Mesothelial cell of epicardium (in vitro differentiated cells): ENCODE results near the gene APOL2. TPM values are rescaled to one million over a fixed set of nuclear protein-coding genes. Genes with fewer than 3 reads are reported as not detected.
"Not testable (repeated sequence)": the region's sequence is repeated elsewhere in the genome, so short reads cannot be mapped to it uniquely, and the experiment has no call there.

Experiments used
- DNase-seq, 2 experiments: peaks; one replicate each; pipeline ENCODE4 v3.0.0; 2021; ENCODE audit warnings: low spot score in 2 of 2; ENCODE audit not compliant: unreplicated experiment in 2 of 2
- H3K27ac Mint-ChIP-seq: 2 replicates; pipeline ENCODE4 v1.8.0; 2021; ENCODE audit warnings: mixed read lengths
- H3K27me3 Mint-ChIP-seq: 2 replicates; pipeline ENCODE4 v1.8.0; 2021; ENCODE audit warnings: low read depth, mixed read lengths
- H3K36me3 Mint-ChIP-seq: 2 replicates; pipeline ENCODE4 v1.8.0; 2021; ENCODE audit warnings: mixed read lengths
- H3K4me1 Mint-ChIP-seq: 2 replicates; pipeline ENCODE4 v1.8.0; 2021; ENCODE audit warnings: mixed read lengths
- H3K4me3 Mint-ChIP-seq: 2 replicates; pipeline ENCODE4 v1.8.0; 2021; ENCODE audit warnings: mild to moderate bottlenecking, moderate library complexity, mixed read lengths
- H3K9me3 Mint-ChIP-seq: 2 replicates; pipeline ENCODE4 v1.8.0; 2021; ENCODE audit warnings: mixed read lengths
- CTCF ChIP-seq: fragments of 200-600 bp; sonication (generic); IDR thresholded peaks from one replicate; pipeline ENCODE4 v1.5.0; 2021; ENCODE audit warnings: antibody characterized with exemption; ENCODE audit not compliant: unreplicated experiment
- total RNA-seq: library from RNA; stranded (reverse); gene quantifications from 3 replicates; pipeline ENCODE4 v1.2.1, GENCODE V29; 2021

APOL2 gene
- total RNA-seq, 1 donor from 2014 or later, result 55.5 TPM

GRCh38 chr22:36212901-36213300 lies 26.4 kb downstream of the APOL2 start:
- Mint-ChIP-seq H3K27ac (no peak overlapping the region), H3K4me1 (peaks cover 38% of the 10 kb centered on the region), H3K36me3 (peaks cover 8% of the 10 kb centered on the region), H3K4me3 (no peak overlapping the region), H3K27me3 (no peaks in the 10 kb centered on the region), H3K9me3 (peaks cover 21% of the 10 kb centered on the region)
- no peak for TF ChIP-seq CTCF
- no peak for DNase-seq

GRCh38 chr22:36211237-36211861 lies 28.0 kb downstream of the APOL2 start:
- Mint-ChIP-seq H3K4me3 (no peak overlapping the region), H3K27me3 (no peaks in the 10 kb centered on the region), H3K27ac (no peak overlapping the region)

GRCh38 chr22:36210224-36210623 lies 29.1 kb downstream of the APOL2 start:
- Mint-ChIP-seq H3K4me3 (no peak overlapping the region), H3K36me3 (peaks cover 8% of the 10 kb centered on the region), H3K4me1 (peaks cover 41% of the 10 kb centered on the region), H3K9me3 (peaks cover 21% of the 10 kb centered on the region), H3K27me3 (no peaks in the 10 kb centered on the region), H3K27ac (no peak overlapping the region)
- TF ChIP-seq CTCF, result no peak
- no peak for DNase-seq

More at GRCh38 chr22:36211237-36211861, 28.0 kb downstream of the APOL2 start:
- Mint-ChIP-seq H3K4me1 (peaks cover 45% of the 10 kb centered on the region), H3K36me3 (peaks cover 8% of the 10 kb centered on the region), H3K9me3 (peaks cover 21% of the 10 kb centered on the region)
- no peak for TF ChIP-seq CTCF
- DNase-seq, result no peak

- H3K27ac Mint-ChIP-seq, H3K4me3 Mint-ChIP-seq, H3K36me3 Mint-ChIP-seq, H3K27me3 Mint-ChIP-seq, DNase-seq: not testable (repeated sequence)
- H3K9me3 Mint-ChIP-seq, result peaks cover 21% of the 10 kb centered on the region
- peaks cover 41% of the 10 kb centered on the region for H3K4me1 Mint-ChIP-seq
Measured at GRCh38 chr22:36209488-36209908, 29.8 kb downstream of the APOL2 start.

GRCh38 chr22:36208914-36209313 lies 30.4 kb downstream of the APOL2 start:
- DNase-seq, result no peak
- H3K4me1 Mint-ChIP-seq, result peaks cover 41% of the 10 kb centered on the region
- no peak for TF ChIP-seq CTCF
- H3K27me3 Mint-ChIP-seq, result no peaks in the 10 kb centered on the region
- no peak overlapping the region for H3K4me3 Mint-ChIP-seq
- H3K27ac Mint-ChIP-seq, result no peak overlapping the region
- peaks cover 8% of the 10 kb centered on the region for H3K36me3 Mint-ChIP-seq
- H3K9me3 Mint-ChIP-seq, result peaks cover 21% of the 10 kb centered on the region

GRCh38 chr22:36208162-36208765 lies 31.1 kb downstream of the APOL2 start:
- Mint-ChIP-seq H3K27me3 (no peaks in the 10 kb centered on the region), H3K36me3 (peaks cover 8% of the 10 kb centered on the region), H3K9me3 (peaks cover 21% of the 10 kb centered on the region), H3K4me1 (peaks cover 44% of the 10 kb centered on the region), H3K4me3 (no peak overlapping the region), H3K27ac (no peak overlapping the region)
- TF ChIP-seq CTCF, result no peak
- DNase-seq, result no peak
